Natural killer cell (primary cell): ENCODE results near the gene GMPR2. TPM values are rescaled to one million over a fixed set of nuclear protein-coding genes. Genes with fewer than 3 reads are reported as not detected.

Source experiments
- ATAC-seq, 3 donors: fragments of 150-1000 bp in 2 of 3; fragments of 200-7000 bp in 1 of 3; cut with Tn5 transposase; 1 replicate in 1 of 3; 2 replicates in 2 of 3; pipeline ENCODE4 v1.10.0; 2021; ENCODE audit warnings: mild to moderate bottlenecking in 2 of 3, moderate library complexity in 2 of 3
- DNase-seq, 2 donors: peaks; one replicate each; pipeline versions ENCODE4 v3.0.0 to v3.0.0-alpha.2; 2013 to 2021; ENCODE audit warnings: mixed read lengths in 1 of 2
- H3K27ac ChIP-seq: one replicate; pipeline ENCODE4 v1.5.1; 2013; ENCODE audit warnings: mild to moderate bottlenecking, low read length
- H3K27me3 ChIP-seq: one replicate; pipeline ENCODE4 v1.6.1; 2013; ENCODE audit warnings: low read length; ENCODE audit not compliant: control insufficient read depth, insufficient read depth
- H3K36me3 ChIP-seq: one replicate; pipeline ENCODE4 v1.6.1; 2013; ENCODE audit warnings: low read length; ENCODE audit not compliant: control insufficient read depth, insufficient read depth
- H3K4me1 ChIP-seq: one replicate; pipeline ENCODE4 v1.6.1; 2013; ENCODE audit warnings: low read length; ENCODE audit not compliant: control insufficient read depth, insufficient read depth
- H3K4me3 ChIP-seq: one replicate; pipeline ENCODE4 v1.5.1; 2013; ENCODE audit warnings: low read length
- H3K9me3 ChIP-seq: one replicate; pipeline ENCODE4 v1.6.1; 2013; ENCODE audit warnings: low read length; ENCODE audit not compliant: control insufficient read depth, insufficient read depth
- H3K27ac Mint-ChIP-seq, 2 donors: one replicate each; pipeline ENCODE4 v1.8.0; 2022; ENCODE audit warnings: mild to moderate bottlenecking in 2 of 2, mixed read lengths in 2 of 2, moderate library complexity in 1 of 2
- H3K27me3 Mint-ChIP-seq, 2 donors: one replicate each; pipeline ENCODE4 v1.8.0; 2022; ENCODE audit warnings: low read depth in 2 of 2, mixed read lengths in 2 of 2
- H3K36me3 Mint-ChIP-seq: one replicate; pipeline ENCODE4 v1.8.0; 2022; ENCODE audit warnings: mixed read lengths
- H3K4me1 Mint-ChIP-seq, 2 donors: one replicate each; pipeline ENCODE4 v1.8.0; 2022; ENCODE audit warnings: mixed read lengths in 2 of 2
- H3K4me3 Mint-ChIP-seq: one replicate; pipeline ENCODE4 v1.8.0; 2022; ENCODE audit warnings: mild to moderate bottlenecking, moderate library complexity, mixed read lengths
- H3K9me3 Mint-ChIP-seq, 2 donors: one replicate each; pipeline ENCODE4 v1.8.0; 2022; ENCODE audit warnings: mixed read lengths in 2 of 2
- WGBS: methylation state at CpG from one replicate; pipeline ENCODE4 v1.1.7; 2013; ENCODE audit warnings: missing lambda C conversion rate; ENCODE audit not compliant: insufficient coverage; 5-methylcytosine and 5-hydroxymethylcytosine counted together
- intact Hi-C: fragments of 100-400 bp; cut with micrococcal nuclease; formaldehyde crosslinking; loops from one replicate; pipeline ENCODE4 v1.14.2; 2022
- total RNA-seq, 4 donors: library from RNA; stranded (reverse); fragments of 120-200 nt in 1 of 4; gene quantifications; one replicate each; pipeline versions ENCODE4 v1.2.3 to v1.2.4, GENCODE V29; 2013 to 2022
- TF ChIP-seq, protein P1 (sequence below): fragments of 200-600 bp; IDR thresholded peaks from one replicate; pipeline ENCODE4 v1.8.0; 2022; ENCODE audit warnings: antibody characterized with exemption

Gene GMPR2
- total RNA-seq, 3 donors from 2014 or later (not counting 1 experiment from before 2014, with no cell fraction given) = 46.5 to 63.3 (median 53.3) TPM

DNA sequence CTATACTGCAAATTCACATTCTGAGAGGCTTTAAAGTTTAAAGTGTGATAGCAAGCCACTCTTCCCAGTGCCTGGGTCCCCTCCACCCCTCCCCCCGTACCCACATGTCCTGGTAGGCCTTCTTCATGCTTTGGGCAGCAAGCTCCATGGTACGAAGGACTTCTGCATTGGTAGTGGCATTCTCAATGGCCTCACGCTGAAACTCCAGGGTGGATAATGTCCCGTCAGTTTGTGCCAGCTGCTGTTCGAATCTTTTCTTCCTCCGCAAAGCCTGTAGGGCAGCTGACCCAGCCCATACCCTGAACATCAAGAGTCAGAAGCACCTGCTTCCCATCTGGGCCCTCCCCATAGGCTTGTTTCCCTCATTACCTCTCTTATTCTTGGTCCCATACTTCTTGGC lies 21.4 kb upstream of the GMPR2 start:
- H3K36me3 Mint-ChIP-seq = peaks cover 15% of the 10 kb centered on the region
- intact Hi-C loops = no loop called here
- H3K27ac ChIP-seq = no peak overlapping the region
- H3K36me3 ChIP-seq = peaks cover 38% of the 10 kb centered on the region
- no peak overlapping the region for H3K4me3 Mint-ChIP-seq
- H3K4me1 ChIP-seq = peaks cover 42% of the 10 kb centered on the region
- H3K9me3 ChIP-seq = no peaks in the 10 kb centered on the region
- no peak for DNase-seq
- WGBS = 98% methylated on average over 6 of the region's 6 CpGs
- no peaks in the 10 kb centered on the region for H3K9me3 Mint-ChIP-seq
- no peaks in the 10 kb centered on the region for H3K27me3 ChIP-seq
- no peak overlapping the region for H3K4me3 ChIP-seq
- H3K27me3 Mint-ChIP-seq = no peaks in the 10 kb centered on the region
- ATAC-seq = no peak
- TF ChIP-seq, protein P1, sequence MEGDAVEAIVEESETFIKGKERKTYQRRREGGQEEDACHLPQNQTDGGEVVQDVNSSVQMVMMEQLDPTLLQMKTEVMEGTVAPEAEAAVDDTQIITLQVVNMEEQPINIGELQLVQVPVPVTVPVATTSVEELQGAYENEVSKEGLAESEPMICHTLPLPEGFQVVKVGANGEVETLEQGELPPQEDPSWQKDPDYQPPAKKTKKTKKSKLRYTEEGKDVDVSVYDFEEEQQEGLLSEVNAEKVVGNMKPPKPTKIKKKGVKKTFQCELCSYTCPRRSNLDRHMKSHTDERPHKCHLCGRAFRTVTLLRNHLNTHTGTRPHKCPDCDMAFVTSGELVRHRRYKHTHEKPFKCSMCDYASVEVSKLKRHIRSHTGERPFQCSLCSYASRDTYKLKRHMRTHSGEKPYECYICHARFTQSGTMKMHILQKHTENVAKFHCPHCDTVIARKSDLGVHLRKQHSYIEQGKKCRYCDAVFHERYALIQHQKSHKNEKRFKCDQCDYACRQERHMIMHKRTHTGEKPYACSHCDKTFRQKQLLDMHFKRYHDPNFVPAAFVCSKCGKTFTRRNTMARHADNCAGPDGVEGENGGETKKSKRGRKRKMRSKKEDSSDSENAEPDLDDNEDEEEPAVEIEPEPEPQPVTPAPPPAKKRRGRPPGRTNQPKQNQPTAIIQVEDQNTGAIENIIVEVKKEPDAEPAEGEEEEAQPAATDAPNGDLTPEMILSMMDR = no peak
- peak overlapping the region; percentile 98 to 99 for H3K27ac Mint-ChIP-seq
- H3K4me1 Mint-ChIP-seq = peaks cover 61 to 64% of the 10 kb centered on the region in 2 donors

DNA sequence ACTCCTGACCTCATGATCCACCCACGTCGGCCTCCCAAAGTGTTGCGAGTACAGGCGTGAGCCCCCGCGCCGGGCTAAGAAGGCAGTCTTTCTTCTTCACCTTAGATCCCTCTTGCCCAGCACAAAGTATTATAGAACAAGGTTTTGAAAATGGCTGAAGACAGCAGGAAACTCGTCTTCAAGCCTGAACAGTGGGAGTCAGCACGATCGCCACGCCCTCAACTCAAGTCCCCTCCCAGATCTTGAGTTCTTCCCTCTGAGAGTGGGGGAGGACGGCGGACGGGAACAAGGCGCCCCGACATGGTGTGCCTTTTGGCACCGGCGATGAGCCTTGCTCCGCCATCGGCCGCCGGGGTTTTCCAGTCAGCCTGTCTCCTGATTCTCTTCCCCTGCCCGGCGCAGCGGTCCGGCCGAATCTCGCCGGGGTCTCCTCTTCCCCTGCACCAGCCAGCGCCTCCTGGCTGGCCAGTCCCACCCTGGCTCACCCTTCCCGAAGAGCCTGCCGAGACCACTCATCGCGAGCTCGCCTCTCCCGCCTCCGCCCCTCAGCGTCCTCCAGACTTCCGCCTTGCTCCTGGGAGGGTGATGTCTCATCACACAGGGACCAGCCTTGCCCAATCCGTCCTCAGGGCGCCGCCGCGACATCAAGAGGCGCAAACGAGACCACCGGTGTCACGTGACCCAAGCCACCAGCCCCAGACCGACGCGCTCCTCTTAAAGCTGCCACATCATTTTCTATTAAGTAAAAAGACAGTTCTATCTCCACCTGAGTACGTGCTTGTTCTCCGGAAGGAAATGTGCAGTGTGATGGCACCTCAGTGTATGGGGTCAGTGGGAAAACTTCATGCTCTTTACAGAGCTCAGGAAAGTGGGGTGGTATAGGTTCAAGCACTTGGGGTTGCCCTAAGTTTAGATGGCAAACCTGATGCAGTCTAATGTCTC lies 19.5 kb upstream of the GMPR2 start, which contains the start of gene CHMP4A:
CHMP4A (minus strand) TSS at position 565 of the 942 bp plus-strand sequence; CDS start at position 516, 49 bp downstream.
- ATAC-seq (peak; percentile 73 to 88 (median 78)), DNase-seq (peak; percentile 94 to 99)
- Mint-ChIP-seq H3K27me3 (no peaks in the 10 kb centered on the region), H3K4me3 (peak within 1 kb of the TSS; percentile 99), H3K27ac (peak within 1 kb of the TSS; percentile 98 to 99), H3K4me1 (peaks cover 50 to 53% of the 10 kb centered on the region in 2 donors), H3K36me3 (peaks cover 15% of the 10 kb centered on the region), H3K9me3 (no peaks in the 10 kb centered on the region)
- Histone ChIP-seq H3K36me3 (peaks cover 28% of the 10 kb centered on the region), H3K4me3 (peak within 1 kb of the TSS; percentile 74), H3K4me1 (peaks cover 30% of the 10 kb centered on the region), H3K27me3 (no peaks in the 10 kb centered on the region), H3K27ac (peak within 1 kb of the TSS; percentile 93), H3K9me3 (no peaks in the 10 kb centered on the region)
- TF ChIP-seq, protein P1 = no peak
- under 1% methylated on average over 53 of the region's 53 CpGs for WGBS
- intact Hi-C loops = loop anchor here (1.0 to 2.0 kb wide), 4 partner anchors 18 to 99 kb away; partner anchors contain the start of genes DCAF11, IPO4, NRL and PSME2

DNA sequence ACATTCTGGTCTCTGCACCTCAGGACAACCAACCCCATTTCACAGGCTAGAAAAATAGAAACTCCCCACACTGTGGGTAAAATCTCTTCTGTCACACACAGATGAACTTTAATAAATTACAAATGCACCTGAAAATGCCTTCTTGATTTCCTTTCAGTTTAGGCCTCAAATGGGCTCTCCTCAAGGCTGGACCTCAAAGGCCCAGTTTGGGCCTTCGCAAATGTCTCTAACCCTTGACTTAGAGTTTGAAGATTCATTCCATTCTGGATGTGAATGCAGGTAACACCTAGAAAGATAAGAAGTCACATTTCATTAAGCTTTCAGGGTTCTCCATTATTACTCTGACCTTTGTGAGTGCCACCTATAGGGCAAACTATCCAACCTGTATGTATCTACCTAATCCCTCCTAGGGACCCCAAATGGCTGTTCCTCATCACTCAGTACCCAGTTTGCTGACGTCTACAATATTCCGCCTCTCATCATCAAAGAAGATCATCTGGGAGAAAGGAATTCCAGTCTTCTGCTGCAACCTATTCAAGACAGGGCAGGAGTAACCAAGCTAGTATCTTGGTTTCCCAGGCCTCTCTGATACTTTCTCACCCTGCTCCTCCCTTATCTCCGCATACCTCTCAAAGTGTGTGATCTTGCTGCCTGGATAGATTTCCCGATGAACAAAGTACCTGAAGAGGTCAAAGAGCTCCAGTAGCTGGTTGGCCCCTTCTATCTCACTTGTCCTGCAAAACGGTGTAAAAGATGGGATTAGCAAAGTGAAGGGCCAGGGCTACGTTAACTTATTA lies 18.7 kb upstream of the GMPR2 start:
- H3K4me1 ChIP-seq = peaks cover 30% of the 10 kb centered on the region
- H3K4me1 Mint-ChIP-seq = peaks cover 50 to 53% of the 10 kb centered on the region in 2 donors
- no peak for ATAC-seq
- TF ChIP-seq, protein P1 = no peak
- no peak overlapping the region for H3K4me3 ChIP-seq
- no peaks in the 10 kb centered on the region for H3K27me3 ChIP-seq
- H3K27me3 Mint-ChIP-seq = no peaks in the 10 kb centered on the region
- DNase-seq = peak in 1 of 2 donors; percentile 7
- intact Hi-C loops = loop anchor here (1.0 to 2.0 kb wide), 4 partner anchors 19 to 100 kb away; partner anchors contain the start of genes DCAF11, IPO4, NRL and PSME2
- H3K36me3 ChIP-seq = peaks cover 24% of the 10 kb centered on the region
- peaks cover 15% of the 10 kb centered on the region for H3K36me3 Mint-ChIP-seq
- no peaks in the 10 kb centered on the region for H3K9me3 ChIP-seq
- 96% methylated on average over 7 of the region's 7 CpGs for WGBS
- H3K27ac Mint-ChIP-seq = peak overlapping the region; percentile 98 to 99
- H3K27ac ChIP-seq = peak overlapping the region; percentile 93
- H3K4me3 Mint-ChIP-seq = peak overlapping the region; percentile 99
- H3K9me3 Mint-ChIP-seq = no peaks in the 10 kb centered on the region
